HG02642 (cell line): ENCODE results near the gene OSBPL1A.

ENCODE experiments used
- ATAC-seq: cut with Tn5 transposase; IDR thresholded peaks from one replicate; pipeline ENCODE4 v1.9.1; 2021; ENCODE audit warnings: mild to moderate bottlenecking; ENCODE audit not compliant: unreplicated experiment, poor library complexity

OSBPL1A gene

DNA sequence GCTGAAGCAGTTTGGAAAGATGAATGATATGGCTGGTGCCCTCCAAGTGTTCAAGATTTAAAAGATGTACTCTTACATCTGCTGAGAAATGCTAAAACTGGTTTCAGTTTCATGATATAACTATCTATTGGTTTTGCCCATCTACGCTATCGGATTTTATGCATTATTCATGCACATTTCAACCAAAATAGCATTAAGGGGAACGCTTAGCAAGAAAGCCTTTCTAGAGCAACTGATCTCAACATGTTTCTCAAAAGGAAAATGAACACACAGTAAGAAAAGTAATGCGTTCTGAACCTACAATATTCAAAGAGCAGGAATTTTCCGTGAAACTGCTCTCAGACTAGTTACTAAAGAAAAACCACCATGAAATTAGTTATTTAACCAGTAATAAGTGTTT, 164.8 kb downstream of the OSBPL1A start:
- no peak for ATAC-seq

DNA sequence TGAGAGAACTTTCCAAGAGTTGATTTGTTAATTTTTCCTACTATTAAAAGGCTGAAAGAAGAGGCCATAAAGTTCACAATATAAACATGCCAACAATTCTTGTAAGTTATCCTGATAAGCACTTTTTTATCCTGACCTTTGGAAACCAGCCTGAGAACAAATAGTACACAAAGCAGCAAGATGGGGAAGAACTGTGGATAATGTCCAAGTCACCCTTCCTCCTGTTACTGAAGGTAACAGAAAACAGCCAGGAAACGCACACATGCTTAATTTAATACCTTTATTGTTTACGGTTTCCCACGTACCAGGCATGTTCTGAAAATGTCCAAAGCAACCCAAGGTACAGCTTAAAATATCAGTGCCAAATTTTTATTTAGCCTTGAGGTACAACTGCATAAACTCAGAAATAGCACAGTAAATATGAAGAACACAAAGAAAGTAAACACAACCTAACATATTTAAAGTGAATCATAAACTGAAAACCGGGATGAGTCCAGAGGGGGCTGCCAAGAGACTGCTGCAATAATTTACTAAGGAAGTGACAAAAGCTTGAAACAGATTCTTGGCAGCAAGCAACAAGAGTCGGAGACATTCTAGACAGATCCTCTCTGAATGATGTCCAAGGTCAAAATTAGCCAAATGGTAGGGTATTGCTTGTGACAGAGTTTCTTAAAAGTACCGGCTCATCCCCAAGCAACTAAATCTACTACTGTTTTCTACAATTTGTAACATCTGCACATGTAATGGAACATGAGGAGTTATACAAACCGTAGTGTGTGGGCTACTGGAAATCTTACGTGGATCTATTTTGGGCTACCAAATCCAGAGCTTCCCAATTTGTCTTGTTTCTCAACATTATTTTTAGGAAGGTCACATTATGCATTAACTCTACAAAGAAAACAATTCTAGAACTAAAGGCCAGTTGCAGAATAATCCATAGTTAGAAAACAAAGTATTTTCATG, 165.6 kb downstream of the OSBPL1A start:
- no peak for ATAC-seq

DNA sequence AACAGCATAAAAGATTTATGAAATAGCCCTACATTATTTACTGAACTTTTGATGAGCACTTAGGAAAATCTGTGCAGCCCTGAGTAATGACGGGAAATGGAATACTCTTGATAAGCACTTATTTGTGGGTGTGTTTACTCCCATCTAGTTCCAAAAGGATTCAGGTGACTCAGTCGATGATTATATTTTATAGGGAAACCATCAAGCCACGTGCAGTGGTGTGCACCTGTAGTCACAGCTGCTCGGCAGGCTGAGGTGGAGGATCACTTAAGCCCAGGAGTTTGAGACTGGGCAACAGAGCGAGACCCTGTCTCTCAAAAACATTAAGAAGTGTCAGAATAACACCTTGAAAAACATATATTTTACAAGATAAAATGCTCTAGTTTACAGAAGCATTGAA, 166.9 kb downstream of the OSBPL1A start:
- ATAC-seq = no peak

GRCh38 chr18:24228667-24229041, 169.0 kb downstream of the OSBPL1A start:
- no peak for ATAC-seq

DNA sequence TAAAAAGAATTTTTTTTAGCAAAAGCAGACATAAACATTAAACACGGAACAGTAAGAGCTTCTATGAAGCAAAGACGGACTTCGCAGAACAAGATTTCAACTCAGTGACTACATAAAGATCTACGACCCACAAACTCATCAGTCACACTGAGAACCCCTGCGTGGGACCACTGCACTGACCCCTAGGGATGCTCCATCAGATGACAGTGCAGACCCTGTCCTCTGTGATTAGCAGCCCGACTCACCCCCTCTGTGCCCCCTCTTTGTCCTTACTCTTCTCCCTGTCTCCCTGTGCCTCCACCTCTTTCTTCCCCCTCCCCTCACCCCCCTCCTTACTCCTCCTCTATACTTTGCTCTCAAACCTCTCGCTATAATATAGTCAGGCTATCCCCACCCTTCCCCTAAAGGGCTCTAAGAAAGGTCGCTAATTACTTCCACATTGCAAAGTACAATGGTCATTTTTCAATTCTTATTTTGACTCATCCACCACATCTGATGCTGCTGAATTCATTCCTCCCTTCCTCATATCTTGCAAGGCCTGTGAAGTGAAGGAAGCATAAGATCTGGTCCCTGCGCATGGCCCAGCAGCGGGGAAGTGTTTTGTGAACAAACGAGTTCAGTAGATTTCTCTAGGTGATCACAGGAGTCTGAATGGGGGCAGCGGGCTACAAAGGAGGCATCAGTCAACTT, 169.5 kb downstream of the OSBPL1A start:
- no peak for ATAC-seq

DNA sequence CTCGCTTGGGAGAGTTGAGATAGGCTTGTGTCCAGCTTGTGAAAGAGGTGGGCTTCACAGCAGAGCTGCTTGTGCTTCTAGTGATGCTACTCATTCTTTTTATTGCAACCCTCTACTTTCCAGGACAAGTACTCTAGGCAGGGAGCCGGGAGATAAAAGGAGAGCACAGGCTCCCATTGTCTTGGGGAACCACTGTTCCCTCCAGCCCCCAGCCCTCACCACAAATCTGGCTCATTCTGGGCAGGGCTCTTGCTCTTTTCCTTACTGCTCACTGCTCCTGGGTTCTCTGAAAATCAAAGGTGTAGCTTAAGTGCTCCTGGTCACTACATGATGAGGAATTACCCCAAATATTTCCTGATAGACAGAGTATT, 177.3 kb downstream of the OSBPL1A start:
- no peak for ATAC-seq

DNA sequence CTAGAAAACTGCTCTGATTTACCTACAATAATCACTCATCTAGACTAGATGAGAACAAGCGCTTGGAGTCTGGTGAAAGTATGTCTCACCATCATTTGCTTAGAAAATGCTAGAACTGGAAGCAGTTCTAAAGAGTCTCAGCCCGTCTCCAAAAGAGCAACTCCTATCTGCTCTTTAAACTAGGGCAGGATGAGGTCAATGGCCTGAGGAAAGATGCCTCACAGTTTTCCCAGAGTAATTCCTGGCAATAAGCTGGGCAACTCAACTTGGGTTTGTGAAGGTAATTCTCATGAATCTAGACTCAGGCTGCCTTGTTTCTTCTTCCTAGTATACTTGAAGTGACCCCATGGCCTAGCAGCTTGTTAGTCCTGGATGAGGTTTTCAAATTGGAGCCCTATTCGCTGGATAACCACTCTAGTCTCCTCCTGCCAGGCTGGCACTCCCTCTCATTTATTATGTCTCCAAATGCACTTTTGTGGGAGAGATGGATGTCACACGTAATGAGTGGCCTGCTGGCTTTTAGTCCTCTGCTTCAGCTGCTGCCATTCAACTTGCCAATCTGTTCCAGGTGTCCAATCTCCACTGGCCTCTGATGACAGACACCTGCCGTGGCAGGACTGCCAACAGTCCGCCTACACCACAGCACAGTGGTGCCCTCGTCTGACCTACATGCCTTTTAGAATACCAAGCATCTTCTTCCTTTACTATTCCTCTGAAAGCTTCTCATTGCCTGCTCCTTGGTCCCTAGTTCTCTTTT, 177.9 kb downstream of the OSBPL1A start:
- ATAC-seq = no peak

DNA sequence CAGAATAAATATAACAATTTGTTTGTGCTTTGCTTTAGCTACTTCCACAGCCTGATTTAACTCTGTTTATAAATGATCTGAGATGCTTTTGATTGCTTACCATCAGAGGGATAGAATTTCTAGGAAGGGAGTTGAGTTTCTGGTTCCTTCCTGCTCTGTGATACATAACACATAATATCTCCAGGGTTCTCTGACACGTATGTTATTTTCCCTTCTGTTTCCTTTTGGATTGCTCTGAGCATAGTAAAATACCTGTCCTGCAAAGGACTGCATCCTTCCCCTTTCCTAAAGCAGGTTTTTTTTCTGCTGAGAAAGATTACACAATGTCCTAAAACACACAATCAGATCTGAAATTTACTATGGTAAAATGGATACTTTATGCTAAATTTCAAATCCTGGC, 182.7 kb downstream of the OSBPL1A start:
- no peak for ATAC-seq

DNA sequence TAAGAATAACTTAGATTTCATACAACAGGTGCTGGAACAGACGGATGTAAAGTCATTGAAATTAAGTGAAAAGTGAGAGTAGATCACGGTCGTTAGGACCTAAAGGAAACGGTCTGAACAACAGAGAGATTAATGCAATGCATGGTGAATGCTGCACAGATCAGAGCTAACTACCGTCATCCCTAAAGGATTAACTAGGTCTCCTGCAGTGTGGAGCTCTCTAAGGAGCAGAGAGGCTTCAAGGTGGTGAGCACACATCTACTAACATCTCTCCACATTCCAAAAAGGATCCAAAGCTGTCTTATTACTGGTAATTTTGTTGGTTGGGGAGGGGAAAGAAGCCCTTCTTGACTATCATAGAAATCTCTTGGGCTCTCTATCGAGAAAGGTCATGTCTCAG, 183.5 kb downstream of the OSBPL1A start:
- no peak for ATAC-seq

- ATAC-seq = no peak
These were observed 184.7 kb downstream of the OSBPL1A start for GRCh38 chr18:24212939-24213338.

DNA sequence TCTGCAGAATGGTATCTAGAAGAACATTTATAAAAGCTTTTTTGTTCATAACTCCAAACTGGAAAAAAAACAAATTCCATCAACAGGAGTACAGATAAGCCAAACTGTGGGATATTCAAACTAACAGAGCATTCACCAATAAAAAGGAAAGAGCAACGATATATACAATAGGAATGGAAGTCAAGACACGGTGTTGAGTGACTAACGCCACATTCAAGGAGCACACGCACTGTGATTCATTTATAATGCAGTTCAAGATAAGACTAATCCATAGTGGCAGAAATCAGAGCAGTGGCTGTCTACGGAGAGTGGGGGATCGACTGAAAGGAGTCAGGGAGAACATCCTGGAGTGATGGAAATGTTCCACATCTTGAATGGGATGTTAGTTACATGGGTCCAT, 188.1 kb downstream of the OSBPL1A start:
- ATAC-seq = no peak

DNA sequence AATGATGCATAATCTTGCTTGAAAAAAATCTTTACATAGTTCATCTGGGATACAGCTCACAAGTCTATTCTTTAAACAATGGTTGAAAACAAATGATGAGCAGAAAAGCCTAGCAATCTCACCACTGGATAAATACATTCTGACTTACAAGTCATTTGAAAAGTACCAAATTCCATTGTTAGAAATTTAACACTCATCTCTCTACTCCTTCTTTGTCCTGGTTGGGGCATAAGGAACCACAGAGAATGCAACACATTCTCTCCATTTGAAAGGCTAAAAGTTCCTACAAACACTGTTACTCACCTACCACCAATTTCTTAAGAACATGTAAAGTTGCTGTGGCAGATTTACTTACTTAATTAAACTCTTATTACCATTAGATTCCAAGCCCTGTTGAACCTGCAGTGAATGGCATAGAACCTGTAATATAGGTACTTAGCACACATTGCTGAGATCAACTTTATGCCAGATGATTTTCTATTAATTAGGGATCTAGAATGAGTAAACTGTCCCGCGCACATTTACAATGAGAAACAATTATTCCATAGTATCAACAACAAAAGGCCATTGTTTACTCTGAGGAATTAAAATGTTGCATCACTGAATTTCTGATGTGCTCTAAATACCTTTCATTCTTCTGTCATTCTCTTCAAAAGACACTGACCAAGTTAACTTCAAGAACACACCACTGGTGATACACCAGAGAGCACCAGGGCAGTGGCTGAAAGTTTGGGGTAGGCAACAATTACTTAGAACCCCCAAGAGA, 189.2 kb downstream of the OSBPL1A start:
- ATAC-seq = no peak

GRCh38 chr18:24204904-24205303, 192.7 kb downstream of the OSBPL1A start:
- no peak for ATAC-seq

DNA sequence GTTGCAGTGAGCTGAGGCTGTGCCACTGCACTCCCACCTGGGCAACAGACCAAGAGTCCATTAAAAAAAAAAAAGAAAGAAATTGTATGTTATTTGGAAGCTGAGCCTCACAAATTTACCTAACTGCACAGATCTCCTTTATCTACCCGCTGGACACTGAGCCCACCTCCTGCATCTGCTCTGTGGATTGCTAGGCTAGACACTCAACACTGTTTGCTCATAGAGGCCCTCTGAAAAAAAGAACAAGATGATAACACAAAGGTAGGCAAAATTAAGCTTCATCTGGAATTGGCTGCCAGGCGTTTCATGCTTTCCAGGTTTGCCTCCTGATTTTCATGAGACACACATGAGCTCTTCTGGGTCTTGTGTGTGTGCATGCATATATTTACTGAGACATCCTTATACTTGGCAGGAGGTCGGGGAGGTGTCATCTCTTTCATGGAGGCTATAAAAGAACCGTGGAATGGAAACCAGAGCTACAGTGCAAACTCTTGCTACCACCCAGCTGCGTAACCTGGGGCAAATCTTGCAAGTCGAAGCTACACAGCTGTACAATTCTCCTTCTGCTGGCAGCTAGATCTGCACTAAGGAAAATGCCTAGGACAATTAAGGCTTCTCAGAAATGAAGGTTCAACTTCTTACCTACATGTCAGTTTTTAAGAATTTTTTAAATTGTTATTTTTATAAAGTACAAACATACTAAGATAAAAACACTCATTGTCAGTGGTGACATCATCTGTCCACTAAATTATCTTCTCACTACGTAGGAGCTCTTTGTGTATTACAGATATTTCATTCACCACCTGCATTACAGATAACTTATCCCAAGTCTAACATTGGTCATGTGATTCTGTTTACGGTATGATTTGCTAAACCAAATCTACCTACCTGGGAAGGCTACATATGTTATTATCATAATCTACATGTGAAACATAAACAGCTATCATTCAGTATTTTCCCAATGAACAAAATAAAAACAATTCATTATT, 195.6 kb downstream of the OSBPL1A start:
- ATAC-seq = no peak

DNA sequence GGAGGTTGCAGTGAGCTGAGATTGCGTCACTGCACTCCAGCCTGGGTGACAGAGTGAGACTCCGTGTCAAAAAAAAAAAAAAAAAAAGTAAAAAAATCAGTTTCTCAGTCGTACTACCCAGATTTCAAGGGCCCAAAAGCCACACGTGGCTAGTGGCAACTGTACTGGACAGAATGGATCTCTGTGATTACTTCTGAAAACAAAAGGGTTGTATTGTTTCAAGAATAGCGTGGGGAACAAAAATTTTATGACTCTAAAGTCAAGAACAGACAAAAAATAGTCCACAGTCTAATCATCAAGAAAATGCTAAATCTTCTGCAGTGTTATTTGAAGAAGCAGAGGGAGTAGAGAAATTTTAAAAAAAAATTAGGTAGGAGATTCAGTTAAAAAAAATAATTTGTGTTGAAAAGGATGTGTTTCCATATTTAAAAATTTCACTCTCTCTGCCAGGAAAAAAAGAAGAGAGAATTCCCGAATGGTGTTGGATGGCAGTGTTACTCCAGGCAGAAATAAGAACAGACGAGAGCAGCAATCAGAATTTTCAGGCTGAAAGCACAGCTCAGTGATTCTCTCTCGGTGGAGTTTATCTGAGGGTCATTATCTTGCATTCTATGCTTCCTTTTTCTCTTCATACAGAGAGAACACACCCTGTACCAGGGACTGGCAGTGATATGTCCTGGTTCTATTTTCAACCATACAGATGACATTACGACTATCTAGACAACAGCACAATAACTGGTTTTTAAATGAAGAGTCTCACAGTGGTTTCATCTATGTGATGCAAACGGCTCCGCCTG, 196.9 kb downstream of the OSBPL1A start:
- ATAC-seq = no peak

DNA sequence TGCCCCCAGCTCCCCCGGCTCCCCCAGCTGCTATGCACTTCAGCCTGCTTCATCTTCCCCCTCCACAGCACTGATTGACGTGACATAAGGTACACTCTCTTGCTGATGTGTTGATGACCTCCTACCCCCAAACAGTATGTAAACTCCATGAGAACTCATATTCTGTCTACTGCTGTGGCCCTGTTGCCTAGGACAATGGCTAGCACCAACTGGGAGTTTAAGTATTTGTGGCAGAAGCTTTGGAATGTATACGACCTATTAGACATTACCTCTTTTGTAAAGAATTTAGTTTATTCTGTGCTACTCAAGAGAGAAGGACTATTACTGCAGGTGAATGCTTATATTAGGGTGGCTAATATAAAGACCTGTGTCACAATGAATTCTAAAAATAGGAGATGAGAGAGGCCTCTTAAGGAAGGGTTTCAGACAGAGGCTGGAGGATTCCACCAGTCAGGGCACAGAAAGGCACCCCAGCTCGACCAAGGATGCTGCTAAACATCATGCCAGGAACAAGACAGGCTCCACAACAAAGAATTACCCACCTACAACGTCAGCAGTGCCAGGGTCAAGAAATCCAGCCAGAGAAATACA, 198.2 kb downstream of the OSBPL1A start:
- ATAC-seq = no peak

GRCh38 chr18:24198461-24198860, 199.2 kb downstream of the OSBPL1A start:
- no peak for ATAC-seq

GRCh38 chr18:24197412-24197811, 200.2 kb downstream of the OSBPL1A start:
- ATAC-seq = no peak
